DOHH2 (cell line): Measurements from ENCODE around the gene SCUBE3.

Experiments used
- H3F3A ChIP-seq: fragments of 200-600 bp; sonication (generic), shearing (Covaris generic); 2 replicates; pipeline ENCODE4 v1.6.0; 2016; ENCODE audit warnings: antibody characterized with exemption, mild to moderate bottlenecking; ENCODE audit not compliant: control insufficient read depth, insufficient read depth
- H3K27ac ChIP-seq: fragments of 200-600 bp; sonication (generic); 2 replicates; pipeline ENCODE4 v1.5.1; 2014; ENCODE audit warnings: low read depth, mild to moderate bottlenecking, low read length, moderate library complexity
- H3K27me3 ChIP-seq: fragments of 200-600 bp; sonication (generic); 2 replicates; pipeline ENCODE4 v1.6.1; 2014; ENCODE audit warnings: mild to moderate bottlenecking, low read length, mixed read lengths; ENCODE audit not compliant: control insufficient read depth
- H3K36me3 ChIP-seq: fragments of 200-600 bp; sonication (generic); 2 replicates; pipeline ENCODE4 v1.6.1; 2014; ENCODE audit warnings: mild to moderate bottlenecking, low read length, moderate library complexity, mixed read lengths; ENCODE audit not compliant: control insufficient read depth
- H3K4me1 ChIP-seq: fragments of 200-600 bp; sonication (generic); 2 replicates; pipeline ENCODE4 v1.6.1; 2014; ENCODE audit warnings: mild to moderate bottlenecking, low read length, mixed read lengths; ENCODE audit not compliant: control insufficient read depth
- H3K4me2 ChIP-seq: fragments of 200-600 bp; sonication (generic); 2 replicates; pipeline ENCODE4 v1.6.0; 2014; ENCODE audit warnings: mild to moderate bottlenecking, low read length, moderate library complexity
- H3K4me3 ChIP-seq: fragments of 200-600 bp; sonication (generic); 2 replicates; pipeline ENCODE4 v1.5.1; 2014; ENCODE audit warnings: mild to moderate bottlenecking, low read length, mixed read lengths
- H3K79me2 ChIP-seq: fragments of 200-600 bp; sonication (generic); 2 replicates; pipeline ENCODE4 v1.6.1; 2014; ENCODE audit warnings: mild to moderate bottlenecking, low read length, mixed read lengths; ENCODE audit not compliant: control insufficient read depth
- H3K9me2 ChIP-seq: fragments of 200-600 bp; sonication (generic); replicated peaks from 2 replicates; pipeline ENCODE4 v1.6.1; 2014; ENCODE audit warnings: mild to moderate bottlenecking, low read length, mixed read lengths; ENCODE audit not compliant: control insufficient read depth
- H3K9me3 ChIP-seq: fragments of 200-600 bp; sonication (generic); 2 replicates; pipeline ENCODE4 v1.6.1; 2014; ENCODE audit warnings: antibody characterized with exemption, low read length, mixed read lengths; ENCODE audit not compliant: control insufficient read depth, insufficient read depth
- H4K20me1 ChIP-seq: fragments of 200-600 bp; sonication (generic); 2 replicates; pipeline ENCODE4 v1.6.0; 2014; ENCODE audit warnings: low read depth, mild to moderate bottlenecking, antibody characterized with exemption, low read length, moderate library complexity; ENCODE audit not compliant: control insufficient read depth, insufficient read depth
- EZH2phosphoT487 ChIP-seq: fragments of 200-600 bp; sonication (generic); IDR thresholded peaks from 2 replicates; pipeline ENCODE4 v1.6.1; 2017; ENCODE audit warnings: borderline replicate concordance, mild to moderate bottlenecking, antibody characterized with exemption, low read length, moderate library complexity, mixed read lengths
- TF ChIP-seq, protein P1 (sequence below): fragments of 200-600 bp; sonication (generic); IDR thresholded peaks from one replicate; pipeline ENCODE4 v1.5.1; 2014; ENCODE audit warnings: antibody characterized with exemption, mild to moderate bottlenecking, low read depth, low read length; ENCODE audit not compliant: poor library complexity, severe bottlenecking

Gene SCUBE3

GRCh38 chr6:35280903-35281302 lies 67.1 kb downstream of the SCUBE3 start:
- H4K20me1 ChIP-seq: no peaks in the 10 kb centered on the region
- no peaks in the 10 kb centered on the region for H3K27me3 ChIP-seq
- H3K4me2 ChIP-seq: no peak overlapping the region
- no peak overlapping the region for H3K4me3 ChIP-seq
- peaks cover 22% of the 10 kb centered on the region for H3K36me3 ChIP-seq
- H3F3A ChIP-seq: no peaks in the 10 kb centered on the region
- H3K4me1 ChIP-seq: no peaks in the 10 kb centered on the region
- no peaks in the 10 kb centered on the region for H3K9me2 ChIP-seq
- H3K79me2 ChIP-seq: no peaks in the 10 kb centered on the region
- TF ChIP-seq, protein P1, sequence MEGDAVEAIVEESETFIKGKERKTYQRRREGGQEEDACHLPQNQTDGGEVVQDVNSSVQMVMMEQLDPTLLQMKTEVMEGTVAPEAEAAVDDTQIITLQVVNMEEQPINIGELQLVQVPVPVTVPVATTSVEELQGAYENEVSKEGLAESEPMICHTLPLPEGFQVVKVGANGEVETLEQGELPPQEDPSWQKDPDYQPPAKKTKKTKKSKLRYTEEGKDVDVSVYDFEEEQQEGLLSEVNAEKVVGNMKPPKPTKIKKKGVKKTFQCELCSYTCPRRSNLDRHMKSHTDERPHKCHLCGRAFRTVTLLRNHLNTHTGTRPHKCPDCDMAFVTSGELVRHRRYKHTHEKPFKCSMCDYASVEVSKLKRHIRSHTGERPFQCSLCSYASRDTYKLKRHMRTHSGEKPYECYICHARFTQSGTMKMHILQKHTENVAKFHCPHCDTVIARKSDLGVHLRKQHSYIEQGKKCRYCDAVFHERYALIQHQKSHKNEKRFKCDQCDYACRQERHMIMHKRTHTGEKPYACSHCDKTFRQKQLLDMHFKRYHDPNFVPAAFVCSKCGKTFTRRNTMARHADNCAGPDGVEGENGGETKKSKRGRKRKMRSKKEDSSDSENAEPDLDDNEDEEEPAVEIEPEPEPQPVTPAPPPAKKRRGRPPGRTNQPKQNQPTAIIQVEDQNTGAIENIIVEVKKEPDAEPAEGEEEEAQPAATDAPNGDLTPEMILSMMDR: no peak
- no peak for TF ChIP-seq EZH2phosphoT487
- H3K27ac ChIP-seq: no peak overlapping the region
- H3K9me3 ChIP-seq: no peaks in the 10 kb centered on the region

DNA sequence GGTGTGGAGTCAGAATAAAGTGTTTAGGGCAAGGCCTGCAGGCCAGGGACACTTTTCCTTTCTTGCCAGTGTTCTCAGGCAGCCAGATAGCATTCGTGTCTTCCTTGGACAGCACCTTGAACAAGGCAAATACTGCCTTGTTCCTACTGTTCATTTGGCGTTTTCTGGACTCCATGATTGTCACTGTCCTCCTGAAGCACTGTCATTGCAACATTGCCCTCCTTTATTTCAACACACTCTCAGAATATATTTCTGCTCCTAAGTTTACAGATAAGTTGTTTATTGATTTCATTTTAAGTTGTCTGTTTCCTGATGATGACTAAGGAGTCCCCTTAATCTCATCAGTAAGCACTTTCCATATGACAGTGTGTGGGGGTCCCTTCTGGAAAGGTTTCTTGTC lies 68.7 kb downstream of the SCUBE3 start:
- Histone ChIP-seq H3K36me3 (peaks cover 31% of the 10 kb centered on the region), H3F3A (no peaks in the 10 kb centered on the region), H4K20me1 (no peaks in the 10 kb centered on the region), H3K4me1 (no peaks in the 10 kb centered on the region), H3K4me3 (no peak overlapping the region), H3K27ac (no peak overlapping the region), H3K27me3 (no peaks in the 10 kb centered on the region), H3K9me2 (no peaks in the 10 kb centered on the region), H3K79me2 (no peaks in the 10 kb centered on the region), H3K4me2 (no peak overlapping the region), H3K9me3 (no peaks in the 10 kb centered on the region)
- TF ChIP-seq, protein P1: no peak
- TF ChIP-seq EZH2phosphoT487: no peak

DNA sequence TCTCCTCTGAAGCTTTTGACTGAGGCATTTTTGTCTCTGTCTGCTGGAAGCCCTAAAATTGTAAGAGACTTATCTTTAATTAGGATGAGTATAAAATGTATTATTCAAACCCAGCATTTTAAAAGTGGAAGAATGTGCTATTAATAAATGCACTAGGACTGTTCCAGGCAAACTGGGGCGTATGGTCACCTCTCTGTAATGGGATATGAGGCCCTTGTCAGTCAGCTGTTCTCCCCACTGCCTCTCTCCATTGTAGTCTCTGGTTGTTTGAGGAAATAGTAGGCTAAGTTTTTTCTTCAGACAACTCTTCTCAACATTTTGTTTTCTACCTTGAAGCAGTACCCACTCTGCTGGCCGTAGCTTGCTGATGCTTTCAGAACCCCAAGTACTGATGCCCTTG lies 69.6 kb downstream of the SCUBE3 start:
- H3K4me3 ChIP-seq: no peak overlapping the region
- H3K27ac ChIP-seq: no peak overlapping the region
- no peaks in the 10 kb centered on the region for H3K4me1 ChIP-seq
- H3K4me2 ChIP-seq: no peak overlapping the region
- peaks cover 40% of the 10 kb centered on the region for H3K36me3 ChIP-seq
- no peaks in the 10 kb centered on the region for H3K79me2 ChIP-seq
- no peaks in the 10 kb centered on the region for H4K20me1 ChIP-seq
- H3K9me2 ChIP-seq: no peaks in the 10 kb centered on the region
- no peaks in the 10 kb centered on the region for H3K9me3 ChIP-seq
- no peaks in the 10 kb centered on the region for H3F3A ChIP-seq
- no peaks in the 10 kb centered on the region for H3K27me3 ChIP-seq
- TF ChIP-seq, protein P1: no peak
- no peak for TF ChIP-seq EZH2phosphoT487
